ENCODE measurements around the gene FUT9.
"Not testable (repeated sequence)": the region's sequence is repeated elsewhere in the genome, so short reads cannot be mapped to it uniquely, and the experiment has no call there.

The FUT9 gene

GRCh38 chr6:96257751-96258150, 242.0 kb downstream of the FUT9 start:
- TF ChIP-seq, protein P1, sequence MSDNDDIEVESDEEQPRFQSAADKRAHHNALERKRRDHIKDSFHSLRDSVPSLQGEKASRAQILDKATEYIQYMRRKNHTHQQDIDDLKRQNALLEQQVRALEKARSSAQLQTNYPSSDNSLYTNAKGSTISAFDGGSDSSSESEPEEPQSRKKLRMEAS (IDR thresholded peaks at IDR 0.05; ENCODE audit: low read depth, low read length) = no peak
- TF ChIP-seq MYC (IDR thresholded peaks at IDR 0.05; ENCODE audit: low read depth, low read length) = no peak
- no peak for TF ChIP-seq CTCF (IDR thresholded peaks at IDR 0.05; ENCODE audit: low read depth, low read length)
- TF ChIP-seq POLR2A (IDR thresholded peaks at IDR 0.05; ENCODE audit: extremely low read depth, insufficient read length) = no peak
- DNase-seq (ENCODE audit: low read depth) = no peak

DNA sequence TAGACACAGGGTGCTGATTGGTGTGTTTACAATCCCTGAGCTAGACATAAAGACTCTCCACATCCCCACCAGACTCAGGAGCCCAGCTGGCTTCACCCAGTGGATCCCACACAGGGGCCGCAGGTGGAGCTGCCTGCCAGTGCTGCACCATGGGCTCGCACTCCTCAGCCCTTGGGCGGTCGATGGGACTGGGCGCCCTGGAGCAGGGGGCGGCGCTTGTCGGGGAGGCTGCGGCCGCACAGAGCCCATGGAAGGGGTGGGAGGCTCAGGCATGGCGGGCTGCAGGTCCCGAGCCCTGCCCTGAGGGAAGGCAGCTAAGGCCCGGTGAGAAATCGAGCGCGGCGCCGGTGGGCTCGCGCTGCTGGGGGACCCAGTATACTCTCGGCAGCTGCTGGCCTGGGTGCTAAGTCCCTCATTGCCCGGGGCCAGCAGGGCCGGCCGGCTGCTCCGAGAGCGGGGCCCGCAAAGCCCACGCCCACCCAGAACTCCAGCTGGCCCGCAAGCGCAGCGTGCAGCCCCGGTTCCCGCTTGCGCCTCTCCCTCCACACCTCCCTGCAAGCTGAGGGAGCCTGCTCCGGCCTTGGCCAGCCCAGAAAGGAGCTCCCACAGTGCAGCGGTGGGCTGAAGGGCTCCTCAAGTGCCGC, 245.1 kb downstream of the FUT9 start:
- H3K4me3 ChIP-seq (ENCODE audit: low read depth, low read length) = not testable (repeated sequence)

More at GRCh38 chr6:96257751-96258150, 242.0 kb downstream of the FUT9 start:
- H3K4me3 ChIP-seq (ENCODE audit: low read depth, low read length) = no peak overlapping the region

More for the DNA sequence above, 245.1 kb downstream of the FUT9 start:
- DNase-seq (ENCODE audit: low read depth) = not testable (repeated sequence)
